ENCODE measurements around the gene MON2.

- no peak for TF ChIP-seq EZH2 (IDR thresholded peaks at IDR 0.05; ENCODE audit: borderline replicate concordance, low read depth, low read length, severe bottlenecking)
- TF ChIP-seq, protein P1, sequence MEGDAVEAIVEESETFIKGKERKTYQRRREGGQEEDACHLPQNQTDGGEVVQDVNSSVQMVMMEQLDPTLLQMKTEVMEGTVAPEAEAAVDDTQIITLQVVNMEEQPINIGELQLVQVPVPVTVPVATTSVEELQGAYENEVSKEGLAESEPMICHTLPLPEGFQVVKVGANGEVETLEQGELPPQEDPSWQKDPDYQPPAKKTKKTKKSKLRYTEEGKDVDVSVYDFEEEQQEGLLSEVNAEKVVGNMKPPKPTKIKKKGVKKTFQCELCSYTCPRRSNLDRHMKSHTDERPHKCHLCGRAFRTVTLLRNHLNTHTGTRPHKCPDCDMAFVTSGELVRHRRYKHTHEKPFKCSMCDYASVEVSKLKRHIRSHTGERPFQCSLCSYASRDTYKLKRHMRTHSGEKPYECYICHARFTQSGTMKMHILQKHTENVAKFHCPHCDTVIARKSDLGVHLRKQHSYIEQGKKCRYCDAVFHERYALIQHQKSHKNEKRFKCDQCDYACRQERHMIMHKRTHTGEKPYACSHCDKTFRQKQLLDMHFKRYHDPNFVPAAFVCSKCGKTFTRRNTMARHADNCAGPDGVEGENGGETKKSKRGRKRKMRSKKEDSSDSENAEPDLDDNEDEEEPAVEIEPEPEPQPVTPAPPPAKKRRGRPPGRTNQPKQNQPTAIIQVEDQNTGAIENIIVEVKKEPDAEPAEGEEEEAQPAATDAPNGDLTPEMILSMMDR (IDR thresholded peaks at IDR 0.05; ENCODE audit: borderline replicate concordance, extremely low read depth, low read length, poor library complexity, severe bottlenecking), result no peak
These were observed 163.5 kb downstream of the MON2 start for GRCh38 chr12:62629971-62630739.
